ENCODE results near the gene TTLL12. TPM values are rescaled to one million over a fixed set of nuclear protein-coding genes. Genes with fewer than 3 reads are reported as not detected.

The TTLL12 gene
- total RNA-seq, 1 experiment from 2014 or later, result 46.4 TPM

GRCh38 chr22:43169310-43170130 lies 17.4 kb downstream of the TTLL12 start:
- CTCF ChIA-PET, result no interaction called here
- H3K36me3 Mint-ChIP-seq (ENCODE audit: insufficient read depth, unreplicated experiment), result peaks cover 28% of the 10 kb centered on the region

GRCh38 chr22:43168471-43169309 lies 18.2 kb downstream of the TTLL12 start:
- Mint-ChIP-seq H3K27ac (ENCODE audit: unreplicated experiment) (no peak overlapping the region), H3K27me3 (ENCODE audit: insufficient read depth, unreplicated experiment) (no peaks in the 10 kb centered on the region), H3K9me3 (ENCODE audit: unreplicated experiment) (no peaks in the 10 kb centered on the region), H3K4me1 (ENCODE audit: low read depth, unreplicated experiment) (no peaks in the 10 kb centered on the region), H3K36me3 (ENCODE audit: insufficient read depth, unreplicated experiment) (peaks cover 28% of the 10 kb centered on the region), H3K4me3 (ENCODE audit: unreplicated experiment) (no peak overlapping the region)
- Histone ChIP-seq H3K9me3 (no peaks in the 10 kb centered on the region), H3K27me3 (replicated peaks; ENCODE audit: control insufficient read depth, insufficient read depth, low read length) (no peaks in the 10 kb centered on the region), H3K4me1 (no peaks in the 10 kb centered on the region), H3K4me3 (ENCODE audit: low read depth, low read length) (no peak overlapping the region), H3K36me3 (ENCODE audit: control insufficient read depth, insufficient read depth, low read length) (peaks cover 3% of the 10 kb centered on the region; the same call in 1 of the 2 replicates)
- DNase-seq, result no peak
- ChIA-PET CTCF (no interaction called here), POLR2A (no interaction called here)
- BruUV-seq (replicated peaks), result no TSS peak
- no peak for TF ChIP-seq CTCF (IDR thresholded peaks at IDR 0.05; ENCODE audit: insufficient read depth in 1 of 2, low read depth in 1 of 2, low read length in 1 of 2, severe bottlenecking in 1 of 2, unreplicated experiment in 1 of 2)
- intact Hi-C loops (cut with micrococcal nuclease; ENCODE audit: unreplicated experiment), result no loop called here

More at GRCh38 chr22:43169310-43170130, 17.4 kb downstream of the TTLL12 start:
- intact Hi-C loops (cut with micrococcal nuclease; ENCODE audit: unreplicated experiment), result no loop called here
- Mint-ChIP-seq H3K4me3 (ENCODE audit: unreplicated experiment) (no peak overlapping the region), H3K4me1 (ENCODE audit: low read depth, unreplicated experiment) (no peaks in the 10 kb centered on the region), H3K9me3 (ENCODE audit: unreplicated experiment) (no peaks in the 10 kb centered on the region), H3K27me3 (ENCODE audit: insufficient read depth, unreplicated experiment) (no peaks in the 10 kb centered on the region), H3K27ac (ENCODE audit: unreplicated experiment) (no peak overlapping the region)
- Histone ChIP-seq H3K4me3 (ENCODE audit: low read depth, low read length) (no peak overlapping the region), H3K4me1 (no peaks in the 10 kb centered on the region), H3K36me3 (ENCODE audit: control insufficient read depth, insufficient read depth, low read length) (peaks cover 3% of the 10 kb centered on the region; the same call in 1 of the 2 replicates), H3K9me3 (no peaks in the 10 kb centered on the region), H3K27me3 (replicated peaks; ENCODE audit: control insufficient read depth, insufficient read depth, low read length) (no peaks in the 10 kb centered on the region)
- DNase-seq, result no peak
- POLR2A ChIA-PET, result no interaction called here
- BruUV-seq (replicated peaks), result no TSS peak
- no peak for TF ChIP-seq CTCF (IDR thresholded peaks at IDR 0.05; ENCODE audit: insufficient read depth in 1 of 2, low read depth in 1 of 2, low read length in 1 of 2, severe bottlenecking in 1 of 2, unreplicated experiment in 1 of 2)

GRCh38 chr22:43167001-43167589 lies 19.8 kb downstream of the TTLL12 start:
- no peaks in the 10 kb centered on the region for H3K27me3 Mint-ChIP-seq (ENCODE audit: insufficient read depth, unreplicated experiment)
- H3K9me3 Mint-ChIP-seq (ENCODE audit: unreplicated experiment), result no peaks in the 10 kb centered on the region
- TF ChIP-seq CTCF (IDR thresholded peaks at IDR 0.05; ENCODE audit: insufficient read depth in 1 of 2, low read depth in 1 of 2, low read length in 1 of 2, severe bottlenecking in 1 of 2, unreplicated experiment in 1 of 2), result no peak
- CTCF ChIA-PET, result no interaction called here
- no peaks in the 10 kb centered on the region for H3K36me3 ChIP-seq (ENCODE audit: control insufficient read depth, insufficient read depth, low read length)
- no peaks in the 10 kb centered on the region for H3K9me3 ChIP-seq
- no peaks in the 10 kb centered on the region for H3K27me3 ChIP-seq (replicated peaks; ENCODE audit: control insufficient read depth, insufficient read depth, low read length)
- H3K4me3 Mint-ChIP-seq (ENCODE audit: unreplicated experiment), result no peak overlapping the region
- no peak overlapping the region for H3K4me3 ChIP-seq (ENCODE audit: low read depth, low read length)
- BruUV-seq (replicated peaks), result no TSS peak
- no peak for DNase-seq
- H3K36me3 Mint-ChIP-seq (ENCODE audit: insufficient read depth, unreplicated experiment), result peaks cover 21% of the 10 kb centered on the region
- POLR2A ChIA-PET, result no interaction called here
- no peaks in the 10 kb centered on the region for H3K4me1 Mint-ChIP-seq (ENCODE audit: low read depth, unreplicated experiment)
- no peak overlapping the region for H3K27ac Mint-ChIP-seq (ENCODE audit: unreplicated experiment)
- H3K4me1 ChIP-seq, result no peaks in the 10 kb centered on the region
- intact Hi-C loops (cut with micrococcal nuclease; ENCODE audit: unreplicated experiment), result no loop called here
